ENCODE measurements around the gene WNK2.
"Not testable (repeated sequence)": the region's sequence is repeated elsewhere in the genome, so short reads cannot be mapped to it uniquely, and the experiment has no call there.

Gene WNK2

DNA sequence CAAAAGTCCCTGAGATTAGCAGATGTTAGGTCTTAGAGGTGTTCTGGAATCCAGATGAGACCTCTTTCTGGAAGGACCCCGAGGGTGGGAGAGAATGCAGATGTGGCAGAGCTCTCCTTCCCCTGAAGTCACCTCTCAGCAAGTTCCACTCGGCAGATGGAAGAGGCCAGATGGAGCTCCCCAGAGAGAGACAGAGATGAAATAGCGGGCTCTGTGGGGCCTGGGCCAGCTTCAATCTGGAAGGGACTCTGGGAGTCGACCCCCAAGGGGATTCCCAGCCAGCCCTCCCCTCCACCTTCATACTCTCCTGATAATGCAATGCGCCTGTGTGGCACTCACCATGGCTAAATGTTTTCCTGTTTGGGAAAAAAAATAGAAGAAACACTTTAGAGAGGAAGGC, 60.2 kb downstream of the WNK2 start:
- DNase-seq = no peak

DNA sequence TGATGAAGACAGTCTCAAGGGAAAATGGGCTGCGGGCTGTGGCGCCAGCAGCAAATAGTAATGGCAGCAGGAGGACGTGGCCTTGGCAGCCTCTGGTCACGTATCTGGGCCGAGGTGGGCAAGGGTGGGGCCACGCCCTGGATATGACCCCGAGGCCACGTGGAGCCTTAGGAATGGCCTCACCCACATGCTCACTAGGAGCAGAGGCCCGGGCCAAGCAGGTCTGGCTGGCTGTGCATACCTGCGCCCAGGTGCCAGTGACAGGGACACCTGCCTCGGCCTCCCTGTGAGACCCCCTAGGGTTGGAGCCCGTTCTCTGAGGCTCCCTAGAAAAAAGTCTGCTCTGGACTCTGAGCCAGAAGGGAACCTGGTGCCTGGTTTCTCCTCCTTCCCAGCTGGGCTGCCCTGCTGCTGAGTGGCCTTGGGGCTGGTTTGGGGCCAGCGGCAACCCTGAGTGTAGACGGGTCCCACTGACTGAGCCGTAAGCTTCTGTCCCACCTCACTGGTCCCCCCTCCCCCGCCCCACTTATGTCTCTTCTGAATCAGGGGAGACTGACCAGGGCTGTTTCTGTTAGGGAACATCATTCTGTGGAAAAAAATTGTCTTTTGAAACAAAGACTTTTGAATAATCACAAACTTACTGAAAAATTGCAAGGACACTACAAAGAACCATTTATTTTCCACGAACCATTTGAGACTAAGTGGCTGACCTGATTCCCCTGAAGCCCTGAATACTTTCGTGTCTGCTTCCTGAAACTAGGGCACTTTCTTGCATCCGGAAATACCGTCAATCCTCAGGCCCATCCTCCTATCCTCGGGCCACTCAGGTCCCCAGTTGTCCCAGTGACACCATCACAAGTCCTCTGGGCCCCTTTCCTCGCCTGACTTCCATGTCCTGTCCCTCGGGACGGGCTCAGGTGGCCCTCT, 60.8 kb downstream of the WNK2 start:
- no peak for DNase-seq

DNA sequence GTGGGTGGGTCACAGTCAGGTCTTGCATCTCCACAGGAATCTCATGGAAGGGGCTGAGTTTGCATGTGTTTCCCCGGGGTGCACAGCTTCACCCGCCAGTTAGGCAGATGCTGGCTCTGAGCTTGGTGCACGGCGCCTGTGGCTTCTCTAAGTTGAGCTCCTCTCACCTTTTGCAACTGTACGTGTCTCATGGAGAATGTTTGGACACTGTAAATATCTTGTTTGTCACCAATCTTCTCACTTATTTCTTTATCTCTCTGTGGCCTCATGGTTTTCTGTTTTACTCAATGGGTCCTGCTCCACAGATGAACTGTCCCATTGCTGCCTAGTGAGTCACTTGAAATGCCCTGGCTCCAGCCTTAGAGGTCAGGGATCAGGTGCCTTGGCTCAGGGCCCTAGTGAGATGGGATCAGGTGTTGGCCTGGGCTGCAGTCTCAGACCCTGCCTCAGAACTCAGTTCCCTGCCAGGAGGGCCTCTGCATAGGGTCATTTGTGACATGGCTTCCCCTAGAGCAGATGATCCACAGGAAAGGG, 61.6 kb downstream of the WNK2 start:
- no peak for DNase-seq

DNA sequence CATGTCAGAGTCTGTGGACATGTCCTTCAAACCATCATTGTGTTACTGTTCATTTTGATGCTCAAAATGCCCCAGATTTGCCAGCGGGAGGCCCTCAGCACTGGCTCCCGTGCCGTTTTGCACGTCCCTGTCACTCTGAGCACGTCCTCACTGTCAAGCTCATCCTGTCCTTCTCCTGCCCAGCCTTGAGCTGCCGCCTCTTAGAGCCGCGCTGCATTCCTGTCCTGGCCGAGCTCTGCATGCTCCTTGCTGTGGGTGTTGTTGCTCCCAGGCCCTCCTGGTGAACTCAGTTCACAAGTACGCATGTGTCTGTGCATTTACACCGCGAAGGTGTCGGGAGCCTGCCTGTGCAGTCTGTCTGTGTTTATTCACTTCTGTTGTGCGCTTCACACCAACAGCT, 62.2 kb downstream of the WNK2 start:
- no peak for DNase-seq

DNA sequence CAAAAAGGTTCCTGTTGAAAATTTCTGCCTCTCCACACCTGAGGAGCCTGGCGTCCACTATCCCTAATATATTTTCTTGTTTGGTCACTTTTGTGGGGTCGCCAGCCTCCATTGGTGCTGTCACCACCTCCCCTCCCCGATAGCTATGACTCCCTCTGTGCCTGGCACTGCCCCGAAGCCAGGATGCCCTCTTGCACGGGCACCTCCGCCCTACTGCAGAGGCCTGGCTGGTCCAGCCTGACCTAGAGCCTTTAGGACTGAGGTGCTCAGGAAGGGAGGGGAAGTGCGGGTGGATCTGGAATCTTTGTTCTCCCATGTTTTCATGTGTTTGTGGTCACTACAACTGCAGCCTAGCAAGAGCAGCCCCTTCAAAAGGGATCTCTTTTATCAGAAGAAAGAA, 62.6 kb downstream of the WNK2 start:
- DNase-seq = no peak

DNA sequence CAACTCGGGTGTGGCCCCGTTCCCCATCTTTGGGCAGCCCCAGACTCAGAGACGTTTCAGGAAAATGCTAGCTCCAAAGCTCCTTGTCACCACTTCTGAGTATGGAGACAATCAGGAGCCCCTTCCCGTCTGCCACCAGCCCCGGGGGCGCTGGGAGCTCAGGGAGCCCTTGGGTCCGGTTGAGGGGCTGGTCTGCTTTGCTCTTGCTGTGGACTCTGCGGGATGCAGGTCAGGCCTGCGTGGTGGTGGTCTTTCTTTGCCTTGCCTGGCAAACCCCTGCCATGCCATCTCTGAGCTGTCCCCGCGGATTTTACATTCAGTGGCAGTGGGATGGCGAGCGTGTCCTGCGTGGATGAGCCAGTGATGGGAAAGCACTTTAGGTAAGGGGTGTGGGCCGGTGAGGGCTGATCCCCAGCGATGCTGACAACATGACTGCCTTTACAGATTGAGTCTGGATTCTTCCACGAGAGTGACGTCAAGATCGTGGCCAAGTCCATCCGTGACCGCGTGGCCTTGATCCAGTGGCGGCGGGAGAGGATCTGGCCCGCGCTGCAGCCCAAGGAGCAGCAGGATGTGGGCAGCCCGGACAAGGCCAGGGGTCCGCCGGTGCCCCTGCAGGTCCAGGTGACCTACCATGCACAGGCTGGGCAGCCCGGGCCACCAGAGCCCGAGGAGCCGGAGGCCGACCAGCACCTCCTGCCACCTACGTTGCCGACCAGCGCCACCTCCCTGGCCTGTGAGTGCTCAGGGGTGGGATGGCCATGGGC, 63.3 kb downstream of the WNK2 start:
- no peak for DNase-seq

DNA sequence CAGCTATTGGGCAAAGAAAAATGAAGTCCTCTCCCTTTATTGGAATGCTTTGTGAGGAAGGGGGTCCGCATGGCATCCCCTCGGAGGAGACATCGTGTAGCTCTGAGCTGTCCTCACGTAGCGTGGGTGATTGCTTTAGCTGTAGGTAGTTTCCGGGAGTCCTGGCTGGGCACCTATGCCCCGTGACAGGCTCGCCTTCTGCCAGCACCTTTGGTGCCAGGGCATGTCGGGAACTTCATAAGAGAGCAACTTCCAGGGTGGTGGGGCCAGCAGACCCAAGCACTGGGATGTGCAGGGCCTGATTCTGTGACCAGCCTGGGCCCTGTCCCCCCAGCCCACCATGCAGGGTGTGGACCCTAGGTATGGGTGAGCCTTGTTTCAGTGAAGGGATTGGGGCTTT, 64.0 kb downstream of the WNK2 start:
- DNase-seq = no peak

DNA sequence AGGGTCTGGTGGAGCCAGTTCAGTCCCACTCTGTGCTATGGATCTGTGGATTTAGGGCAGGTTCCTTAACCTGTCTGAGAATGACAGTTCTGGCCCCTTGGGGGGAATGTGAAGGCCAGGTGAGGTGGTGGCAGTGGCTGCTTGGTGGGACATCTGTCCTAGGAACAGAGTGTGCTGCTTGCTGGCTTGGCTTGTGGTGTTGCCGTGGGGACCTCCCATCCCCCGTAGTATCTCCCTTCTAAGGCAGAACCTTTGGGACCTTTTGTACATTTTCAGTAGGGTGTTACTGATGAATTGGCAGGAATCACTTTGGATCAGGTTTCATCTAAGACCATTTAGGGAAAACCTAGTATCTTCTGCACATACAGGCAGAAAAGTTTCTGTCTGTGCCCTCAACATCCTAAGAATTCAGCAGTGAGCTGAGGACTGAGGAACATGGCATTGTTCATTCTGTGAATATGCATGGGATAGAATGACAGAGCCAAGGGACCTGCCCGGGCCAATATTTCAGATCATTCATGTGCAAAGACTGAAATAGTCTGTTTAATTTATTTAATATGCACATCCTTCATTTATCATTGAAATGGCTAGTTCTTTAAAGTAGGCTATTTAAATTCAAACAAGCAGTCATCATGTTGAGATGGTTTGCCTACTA, 64.6 kb downstream of the WNK2 start:
- no peak for DNase-seq

DNA sequence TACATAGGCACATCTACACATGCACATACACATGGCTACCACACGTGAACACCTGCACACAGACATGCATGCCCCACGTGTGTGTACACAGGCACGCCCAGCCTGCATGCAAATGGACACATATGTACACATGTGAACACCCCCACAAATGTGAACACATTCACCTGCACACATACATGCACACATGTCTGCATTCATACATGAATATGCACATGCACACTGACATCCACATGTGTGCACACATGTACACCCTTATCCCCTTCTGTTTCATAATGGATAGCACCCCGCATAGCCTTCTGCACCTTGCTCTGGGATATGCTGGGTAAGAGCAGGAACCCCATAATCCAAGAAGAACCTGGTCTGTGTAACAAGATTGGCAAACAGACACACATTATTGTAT, 66.2 kb downstream of the WNK2 start:
- DNase-seq = no peak

DNA sequence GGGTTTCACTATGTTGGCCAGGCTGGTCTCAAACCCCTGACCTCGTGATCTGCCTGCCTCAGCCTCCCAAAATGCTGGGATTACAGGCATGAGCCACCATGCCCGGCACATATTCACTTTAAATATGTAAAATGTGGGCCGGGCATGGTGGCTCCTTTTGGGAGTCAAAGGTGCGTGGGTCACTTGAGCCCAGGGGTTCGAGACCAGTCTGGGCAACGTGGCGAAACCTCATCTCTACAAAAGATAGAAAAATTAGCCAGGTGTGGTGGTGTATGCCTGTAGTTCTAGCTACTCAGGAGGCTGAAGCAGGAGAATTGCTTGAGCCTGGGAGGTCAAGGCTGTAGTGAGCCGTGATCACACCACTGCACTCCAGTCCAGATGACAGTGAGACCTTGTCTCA, 67.4 kb downstream of the WNK2 start:
- not testable (repeated sequence) for DNase-seq

DNA sequence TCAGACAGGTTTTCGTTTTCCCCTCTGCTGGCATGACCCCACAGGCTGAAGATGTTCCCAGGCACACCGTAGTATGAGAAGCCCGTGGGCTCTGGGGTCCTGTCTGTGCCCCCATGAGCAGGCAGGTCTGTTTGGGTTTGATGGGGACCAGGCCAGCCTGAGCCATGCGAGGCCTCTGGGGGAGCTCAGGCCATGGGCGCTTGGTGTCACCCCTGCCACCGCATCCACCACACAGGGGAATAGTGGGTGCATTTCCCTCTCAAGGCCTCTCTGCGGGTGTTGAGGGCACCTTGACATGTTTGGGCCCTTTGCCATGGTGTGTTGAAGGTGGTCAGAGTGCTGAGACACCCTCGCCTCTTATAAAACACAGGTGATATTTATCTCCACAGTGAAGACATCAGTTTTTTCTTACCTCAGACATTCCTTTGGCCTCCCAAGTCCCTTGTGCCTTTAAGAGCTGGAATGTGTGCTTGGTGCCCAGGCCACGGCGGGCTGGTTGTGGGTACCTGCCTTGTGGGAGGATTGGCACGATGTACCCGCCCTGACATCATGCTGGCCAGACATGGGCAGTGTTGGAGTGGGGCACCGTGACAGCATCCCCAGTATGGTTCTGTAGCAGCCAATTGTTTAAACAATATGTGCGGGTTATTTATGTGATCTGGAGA, 68.3 kb downstream of the WNK2 start:
- no peak for DNase-seq

DNA sequence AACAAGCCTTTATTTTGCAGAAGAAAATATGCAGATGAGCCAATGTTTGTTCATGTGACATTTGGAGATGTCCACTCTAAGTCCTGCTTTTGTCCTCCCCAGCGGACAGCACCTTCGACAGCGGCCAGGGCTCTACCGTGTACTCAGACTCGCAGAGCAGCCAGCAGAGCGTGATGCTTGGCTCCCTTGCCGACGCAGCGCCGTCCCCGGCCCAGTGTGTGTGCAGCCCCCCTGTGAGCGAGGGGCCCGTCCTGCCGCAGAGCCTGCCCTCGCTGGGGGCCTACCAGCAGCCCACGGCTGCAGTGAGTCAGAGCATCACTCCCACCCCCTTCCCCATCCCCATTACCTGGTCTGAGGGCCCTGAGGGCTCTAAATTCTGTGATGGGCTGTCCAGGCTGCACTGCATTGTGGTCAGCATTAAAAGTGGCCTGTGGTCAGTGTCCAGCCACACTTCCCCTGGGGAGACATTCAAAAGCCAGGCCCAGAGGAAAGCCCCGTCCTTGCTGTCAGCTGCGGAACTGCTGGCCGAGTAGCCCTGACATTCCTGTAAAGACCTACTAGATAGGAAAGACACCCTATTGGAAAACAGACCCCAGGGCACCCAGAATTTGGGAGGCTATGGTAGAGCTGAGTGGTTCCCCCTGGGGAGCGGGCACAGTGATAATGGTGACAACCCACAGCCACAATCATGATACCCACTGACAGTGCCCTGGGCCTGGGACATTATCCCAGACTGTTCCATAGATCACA, 69.0 kb downstream of the WNK2 start:
- DNase-seq = no peak

DNA sequence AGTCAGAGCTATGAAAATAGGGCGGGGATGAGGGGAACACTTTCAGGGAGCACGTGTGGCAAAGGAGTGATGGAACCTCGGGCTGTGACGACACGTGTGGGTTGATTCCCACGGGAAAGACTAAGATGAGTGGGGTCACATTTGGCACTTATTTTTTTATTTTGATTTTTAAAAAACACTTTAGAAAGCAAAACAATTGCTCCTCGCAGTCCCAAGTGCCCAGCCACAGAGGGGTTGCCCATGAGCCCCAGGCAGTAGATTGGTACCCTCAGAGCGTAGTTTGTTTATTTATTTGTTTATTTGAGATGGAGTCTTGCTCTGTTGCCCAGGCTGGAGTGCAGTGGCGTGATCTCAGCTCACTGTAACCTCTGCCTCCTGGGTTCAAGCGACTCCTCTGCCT, 69.7 kb downstream of the WNK2 start:
- no peak for DNase-seq

DNA sequence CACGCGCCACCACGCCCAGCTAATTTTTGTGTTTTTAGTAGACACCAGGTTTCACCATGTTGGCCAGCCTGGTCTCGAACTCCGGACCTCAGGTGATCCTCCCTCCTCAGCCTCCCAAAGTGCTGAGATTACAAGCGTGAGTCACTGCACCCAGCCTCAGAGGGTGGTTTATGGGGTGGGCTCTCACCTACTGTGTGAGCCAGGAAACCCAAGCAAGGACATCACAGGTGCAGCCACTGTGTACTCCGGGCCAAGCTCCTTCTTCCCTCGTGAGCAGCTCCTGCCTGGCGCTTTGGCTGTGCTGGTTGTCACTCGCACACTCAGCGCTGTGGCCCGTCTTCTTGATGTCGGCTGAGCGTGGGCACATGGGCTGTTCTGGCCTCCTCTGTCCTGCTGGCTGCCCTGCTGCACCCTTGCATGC, 70.1 kb downstream of the WNK2 start:
- DNase-seq = no peak

DNA sequence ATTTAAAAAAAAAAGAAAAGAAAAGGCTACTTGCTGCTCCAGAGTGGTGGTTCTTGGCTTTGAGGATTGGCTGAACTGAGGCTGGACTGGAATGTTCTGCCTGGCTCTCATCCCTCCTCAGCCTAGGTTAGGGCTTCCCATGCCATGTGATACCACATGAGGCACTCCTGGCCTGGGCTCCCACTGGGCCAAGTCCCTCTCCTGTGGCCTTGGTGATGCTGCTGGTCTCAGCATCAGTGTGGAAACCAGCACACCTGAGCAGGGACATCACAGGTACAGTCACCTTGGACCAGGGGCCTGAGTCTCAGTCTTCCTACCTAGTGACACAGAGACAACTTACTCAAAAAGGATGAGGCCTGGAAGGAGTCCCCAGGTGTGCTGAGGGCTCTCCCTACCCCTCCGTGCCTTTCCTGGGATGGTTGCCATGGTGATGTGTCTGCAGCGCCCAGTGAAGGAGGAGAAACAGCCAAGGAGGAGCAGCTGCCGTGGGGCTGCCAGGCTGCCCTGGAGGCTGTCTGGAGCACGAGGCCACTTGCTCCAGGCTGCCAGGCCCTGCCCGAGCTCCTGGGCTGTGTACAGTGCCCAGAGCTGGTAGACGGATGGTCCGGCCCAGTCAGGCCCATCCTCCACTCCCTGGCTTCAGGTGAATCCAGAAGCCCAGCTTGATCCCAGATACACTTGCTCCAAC, 71.0 kb downstream of the WNK2 start:
- DNase-seq = no peak

DNA sequence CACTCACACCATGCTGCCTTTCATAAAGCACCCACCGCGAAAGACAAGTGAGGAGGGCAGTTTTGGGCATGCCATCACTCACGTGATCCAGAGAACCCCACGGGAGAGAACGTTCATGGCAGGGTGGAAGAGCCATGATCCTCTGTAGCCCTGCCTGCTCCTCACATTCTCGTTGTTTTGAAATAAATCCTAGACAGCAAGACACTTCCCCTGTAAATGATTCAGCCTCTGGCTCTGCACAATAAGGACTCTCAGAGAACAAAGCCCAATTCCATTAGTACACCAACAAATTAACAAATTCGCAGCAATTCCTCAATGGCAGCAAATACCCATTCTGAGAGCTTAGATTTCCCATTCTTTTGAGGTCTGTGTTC, 71.5 kb downstream of the WNK2 start:
- no peak for DNase-seq

DNA sequence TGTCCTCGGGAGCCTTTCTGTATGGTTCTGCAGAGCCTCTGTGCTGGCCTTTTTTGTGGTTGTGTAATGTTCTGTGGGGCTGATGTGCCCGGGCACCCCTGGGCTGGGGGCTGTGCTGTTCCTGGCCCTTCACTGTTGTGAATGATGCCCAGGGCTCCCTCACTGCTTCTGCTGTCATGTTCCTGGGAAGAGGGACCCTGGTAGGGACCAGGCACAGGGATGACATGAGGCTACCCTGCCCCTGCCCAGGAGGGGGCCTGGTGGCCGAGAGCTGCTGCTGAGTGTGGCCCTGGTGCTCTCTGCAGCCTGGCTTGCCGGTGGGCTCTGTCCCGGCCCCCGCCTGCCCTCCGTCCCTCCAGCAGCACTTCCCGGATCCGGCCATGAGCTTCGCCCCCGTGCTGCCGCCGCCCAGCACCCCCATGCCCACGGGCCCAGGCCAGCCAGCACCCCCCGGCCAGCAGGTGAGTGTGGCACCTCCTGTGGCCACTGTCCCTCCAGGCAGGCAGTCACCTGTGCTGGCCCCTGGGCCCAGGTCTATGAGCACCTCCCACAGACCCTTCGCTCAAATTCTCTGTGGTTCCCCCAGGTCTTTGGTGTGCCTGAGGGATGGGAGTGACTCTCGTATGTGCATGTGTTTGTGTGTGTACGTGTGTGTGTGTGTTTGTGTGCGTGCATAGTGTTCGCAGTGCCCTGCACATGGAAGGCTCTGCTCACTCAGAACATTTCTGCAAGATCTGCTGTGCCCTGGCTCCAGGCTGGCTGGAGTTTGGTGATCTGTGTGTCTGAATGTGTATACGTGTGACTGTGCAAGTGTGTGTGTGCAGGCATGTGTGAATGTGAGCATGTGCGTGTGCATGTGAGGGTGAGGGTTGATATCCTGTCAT, 72.3 kb downstream of the WNK2 start:
- peak in 1 of 2 donors; percentile 14 for DNase-seq

DNA sequence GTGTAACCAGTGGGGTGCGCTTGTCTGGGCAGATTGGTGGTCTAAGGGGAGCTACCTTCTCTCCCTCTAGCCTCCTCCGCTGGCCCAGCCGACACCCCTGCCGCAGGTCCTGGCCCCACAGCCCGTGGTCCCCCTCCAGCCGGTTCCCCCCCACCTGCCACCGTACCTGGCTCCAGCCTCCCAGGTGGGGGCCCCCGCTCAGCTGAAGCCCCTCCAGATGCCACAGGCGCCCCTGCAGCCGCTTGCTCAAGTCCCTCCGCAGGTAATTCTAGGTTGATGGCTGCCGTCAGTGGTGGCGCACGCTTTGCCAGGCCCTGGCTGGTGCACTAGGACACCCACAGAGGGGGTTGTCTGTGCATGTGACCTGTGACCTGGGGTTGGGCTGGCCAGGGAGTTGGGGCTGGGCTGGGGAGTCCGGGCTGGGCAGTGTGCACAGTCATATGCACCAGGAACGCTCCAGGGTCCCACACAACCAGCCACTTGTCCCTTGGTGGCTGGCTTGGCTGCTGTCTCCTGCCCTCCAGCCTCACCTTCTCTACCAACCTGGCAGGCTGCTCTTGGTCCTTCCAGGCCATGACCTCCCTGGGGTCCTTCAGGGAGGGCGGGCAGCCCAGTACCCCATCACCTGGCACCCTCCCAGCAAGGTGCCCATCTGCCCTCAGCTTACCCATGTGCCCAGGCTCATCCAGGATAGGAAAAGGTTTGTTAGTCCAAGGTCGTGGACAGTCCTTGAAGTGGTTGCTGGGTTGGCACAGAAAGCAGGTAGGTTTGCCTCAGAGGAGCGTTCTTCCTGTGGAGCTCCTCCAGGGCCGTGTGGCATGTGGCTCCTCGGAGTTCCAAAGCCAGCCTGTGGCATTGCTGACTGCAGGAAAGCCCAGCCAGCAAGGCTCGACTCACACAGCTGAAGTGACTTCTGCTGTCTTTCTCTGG, 73.2 kb downstream of the WNK2 start:
- DNase-seq = peak in 1 of 2 donors; percentile 13

DNA sequence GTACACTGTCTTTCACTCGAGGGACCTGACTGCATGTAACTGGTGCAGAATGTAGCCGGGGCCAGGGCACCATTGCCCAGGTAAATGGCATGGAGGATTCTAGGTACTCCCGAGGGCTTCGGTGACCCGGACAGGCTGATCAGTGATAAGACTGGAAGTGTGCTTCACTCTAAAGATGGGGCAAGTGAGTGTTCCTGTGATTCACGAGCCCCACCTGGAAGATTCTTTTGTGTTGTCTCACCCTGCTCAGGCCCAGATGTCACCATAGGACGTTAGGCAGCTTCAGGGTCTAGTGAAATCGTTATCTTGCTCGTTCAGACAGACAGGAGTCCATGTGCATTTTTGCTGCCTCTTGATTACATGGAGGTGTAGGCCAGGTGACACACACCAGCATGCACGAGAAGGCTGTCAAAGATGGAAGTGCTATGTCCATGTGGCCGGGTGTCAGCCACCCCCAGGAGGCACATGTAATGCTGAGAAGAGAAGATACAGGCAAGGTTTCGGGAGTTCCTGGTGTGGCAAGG, 73.9 kb downstream of the WNK2 start:
- no peak for DNase-seq
